OCI-LY3 (cell line): ENCODE data around the gene ACSS2.

ENCODE experiments used
- H2AFZ ChIP-seq: fragments of 200-600, 300-600 bp; shearing (Covaris generic); 2 replicates; pipeline ENCODE4 v1.6.0; 2014; ENCODE audit warnings: antibody characterized with exemption, low read depth, low read length
- H3K27ac ChIP-seq: fragments of 200-600, 300-600 bp; sonication (generic); 2 replicates; pipeline ENCODE4 v1.5.1; 2014; ENCODE audit warnings: mild to moderate bottlenecking, low read length, moderate library complexity, mixed read lengths
- H3K27me3 ChIP-seq: fragments of 200-600, 300-600 bp; sonication (generic); 2 replicates; pipeline ENCODE4 v1.6.1; 2014; ENCODE audit warnings: low read depth, low read length, mixed read lengths
- H3K36me3 ChIP-seq: fragments of 200-600, 300-600 bp; sonication (generic); replicated peaks from 2 replicates; pipeline ENCODE3; 2014; ENCODE audit warnings: low read depth, low read length, mixed read lengths
- H3K4me1 ChIP-seq: fragments of 300-600, 200-600 bp; sonication (generic); 2 replicates; pipeline ENCODE4 v1.6.1; 2014; ENCODE audit warnings: low read length, mixed read lengths
- H3K4me2 ChIP-seq: fragments of 200-600, 300-600 bp; sonication (generic); 2 replicates; pipeline ENCODE4 v1.6.1; 2014; ENCODE audit warnings: low read length, mixed read lengths
- H3K4me3 ChIP-seq: fragments of 300-600, 200-600 bp; sonication (generic); 2 replicates; pipeline ENCODE4 v1.5.1; 2014; ENCODE audit warnings: antibody characterized with exemption, mild to moderate bottlenecking, low read length, moderate library complexity
- H3K79me2 ChIP-seq: fragments of 300-600, 200-600 bp; shearing (Covaris generic); 2 replicates; pipeline ENCODE4 v1.6.1; 2014; ENCODE audit warnings: mild to moderate bottlenecking, low read length, mixed read lengths
- H3K9ac ChIP-seq: fragments of 300-600, 200-600 bp; shearing (Covaris generic); 2 replicates; pipeline ENCODE4 v1.6.0; 2014; ENCODE audit warnings: mild to moderate bottlenecking, low read length, moderate library complexity
- H3K9me3 ChIP-seq: fragments of 200-600, 300-600 bp; shearing (Covaris generic); 2 replicates; pipeline ENCODE4 v1.6.1; 2014; ENCODE audit warnings: low read length, mixed read lengths; ENCODE audit not compliant: insufficient read depth
- H4K20me1 ChIP-seq: fragments of 200-600, 300-600 bp; sonication (generic); 2 replicates; pipeline ENCODE4 v1.6.1; 2016; ENCODE audit warnings: low read length, mixed read lengths; ENCODE audit not compliant: insufficient read depth
- CTCF ChIP-seq: fragments of 200-600, 300-600 bp; sonication (generic); IDR thresholded peaks from 2 replicates; pipeline ENCODE4 v1.5.1; 2014; ENCODE audit warnings: antibody characterized with exemption, low read length, low read depth
- EZH2phosphoT487 ChIP-seq: fragments of 200-600 bp; shearing (Covaris generic); IDR thresholded peaks from 2 replicates; pipeline ENCODE4 v1.6.1; 2018; ENCODE audit warnings: antibody characterized with exemption, mixed run types, low read depth

The ACSS2 gene

GRCh38 chr20:34881689-34882088 is 5.3 kb downstream of the ACSS2 start:
- Histone ChIP-seq H3K27ac (no peak overlapping the region), H3K79me2 (no peaks in the 10 kb centered on the region), H3K27me3 (no peaks in the 10 kb centered on the region), H3K4me3 (no peak overlapping the region), H3K9ac (no peak overlapping the region), H3K36me3 (peaks cover 5% of the 10 kb centered on the region), H3K4me2 (no peak overlapping the region), H4K20me1 (no peaks in the 10 kb centered on the region), H2AFZ (no peak overlapping the region), H3K4me1 (peaks cover 4% of the 10 kb centered on the region), H3K9me3 (no peaks in the 10 kb centered on the region)
- no peak for TF ChIP-seq CTCF
- no peak for TF ChIP-seq EZH2phosphoT487

GRCh38 chr20:34883087-34883688 is 6.8 kb downstream of the ACSS2 start:
- Histone ChIP-seq H2AFZ (no peak overlapping the region), H3K4me3 (no peak overlapping the region), H3K4me2 (no peak overlapping the region), H3K4me1 (peaks cover 8% of the 10 kb centered on the region), H3K79me2 (no peaks in the 10 kb centered on the region), H4K20me1 (no peaks in the 10 kb centered on the region), H3K27ac (0 out of 2 replicates have a peak overlapping the region, but pooled peaks have one; percentile 9), H3K27me3 (no peaks in the 10 kb centered on the region), H3K9me3 (no peaks in the 10 kb centered on the region), H3K36me3 (peaks cover 5% of the 10 kb centered on the region), H3K9ac (no peak overlapping the region)
- no peak for TF ChIP-seq CTCF
- TF ChIP-seq EZH2phosphoT487: no peak

DNA sequence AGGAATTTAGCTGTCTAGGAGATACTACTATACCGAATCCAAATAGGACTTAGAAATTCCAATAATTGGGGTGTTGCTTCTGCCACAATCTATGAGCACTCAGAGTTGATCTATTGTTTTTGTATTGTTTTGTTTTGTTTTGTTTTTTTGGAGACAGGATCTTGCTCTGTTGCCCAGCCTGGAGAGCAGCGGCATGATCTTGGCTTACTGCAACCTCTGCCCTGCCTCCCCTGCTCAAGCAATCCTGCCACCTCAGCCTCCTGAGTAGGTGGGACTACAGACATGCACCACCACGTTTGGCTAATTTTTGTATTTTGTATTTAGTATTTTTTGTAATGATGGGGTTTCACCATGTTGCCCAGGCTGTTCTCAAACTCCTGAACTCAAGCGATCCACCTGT is 7.4 kb downstream of the ACSS2 start:
- H3K79me2 ChIP-seq: no peaks in the 10 kb centered on the region
- H3K4me1 ChIP-seq: peaks cover 8% of the 10 kb centered on the region
- TF ChIP-seq EZH2phosphoT487: no peak
- TF ChIP-seq CTCF: no peak
- H3K9ac ChIP-seq: no peak overlapping the region
- H2AFZ ChIP-seq: no peak overlapping the region
- H3K9me3 ChIP-seq: no peaks in the 10 kb centered on the region
- H3K4me3 ChIP-seq: no peak overlapping the region
- H3K27me3 ChIP-seq: no peaks in the 10 kb centered on the region
- H3K4me2 ChIP-seq: no peak overlapping the region
- H3K36me3 ChIP-seq: peaks cover 5% of the 10 kb centered on the region
- no peaks in the 10 kb centered on the region for H4K20me1 ChIP-seq
- no peak overlapping the region for H3K27ac ChIP-seq

DNA sequence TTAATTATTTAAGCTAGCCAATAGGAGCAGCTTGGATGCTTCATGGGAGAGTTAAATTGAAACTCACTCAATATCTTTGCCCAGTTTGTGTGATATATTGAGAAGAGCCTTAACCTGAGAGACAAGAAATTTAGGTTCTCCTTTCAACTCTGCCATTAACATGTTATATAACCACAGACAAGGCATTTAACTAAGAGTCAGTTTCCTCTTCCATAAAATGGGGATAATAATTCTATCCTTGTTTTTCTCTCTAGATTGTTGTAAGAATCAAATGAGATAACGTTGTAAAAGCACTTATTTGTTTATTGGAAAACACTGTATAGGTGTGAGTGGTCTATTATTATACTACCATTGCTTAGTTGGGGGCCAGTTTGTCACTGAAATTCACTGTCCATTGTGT is 7.8 kb downstream of the ACSS2 start:
- Histone ChIP-seq H3K27ac (no peak overlapping the region), H2AFZ (no peak overlapping the region), H3K4me1 (peaks cover 8% of the 10 kb centered on the region), H3K27me3 (no peaks in the 10 kb centered on the region), H3K9me3 (no peaks in the 10 kb centered on the region), H3K4me3 (no peak overlapping the region), H3K4me2 (no peak overlapping the region), H3K36me3 (peaks cover 5% of the 10 kb centered on the region), H4K20me1 (no peaks in the 10 kb centered on the region), H3K79me2 (no peaks in the 10 kb centered on the region), H3K9ac (no peak overlapping the region)
- TF ChIP-seq CTCF (no peak), EZH2phosphoT487 (no peak)
